HepG2 (cell line): ENCODE results near the gene MBLAC1. TPM values are rescaled to one million over a fixed set of nuclear protein-coding genes. Genes with fewer than 3 reads are reported as not detected.

Experiments
- CBX5 ChIP-seq: sonication (generic); formaldehyde crosslinking; IDR thresholded peaks from 2 replicates; pipeline ENCODE4 v1.4.0; 2020; ENCODE audit warnings: missing genetic modification reagents, borderline replicate concordance
- CTCF ChIP-seq: sonication (generic); formaldehyde crosslinking; IDR thresholded peaks from 2 replicates; pipeline ENCODE4 v1.5.0; 2020; ENCODE audit warnings: mild to moderate bottlenecking, missing genetic modification reagents, moderate library complexity
- ESRRA ChIP-seq: sonication (generic); formaldehyde crosslinking; IDR thresholded peaks from 2 replicates; pipeline ENCODE4 v1.5.1; 2020; ENCODE audit warnings: mild to moderate bottlenecking, low read depth, missing genetic modification reagents
- FOXP1 ChIP-seq, 2 experiments: fragments of 450-650 bp in 1 of 2; IDR thresholded peaks; 2 replicates each; pipeline ENCODE4 v1.6.1; 2017 to 2018; ENCODE audit warnings: antibody characterized with exemption in 1 of 2
- GATAD1 ChIP-seq: IDR thresholded peaks from 2 replicates; pipeline ENCODE4 v1.6.1; 2016; ENCODE audit warnings: missing genetic modification reagents, missing compliant biosample characterization
- IRF2 ChIP-seq: IDR thresholded peaks from 2 replicates; pipeline ENCODE4 v1.6.1; 2018; ENCODE audit warnings: missing genetic modification reagents, missing compliant biosample characterization
- RAD21 ChIP-seq: fragments of 450-650 bp; formaldehyde crosslinking; IDR thresholded peaks from 2 replicates; pipeline ENCODE4 v1.5.0; 2020; ENCODE audit warnings: mild to moderate bottlenecking
- RFXAP ChIP-seq: sonication (generic); formaldehyde crosslinking; IDR thresholded peaks from 2 replicates; pipeline ENCODE4 v1.4.0; 2020; ENCODE audit warnings: missing genetic modification reagents, borderline replicate concordance
- SALL1 ChIP-seq: sonication (generic); formaldehyde crosslinking; IDR thresholded peaks from 2 replicates; pipeline ENCODE4 v1.8.0; 2022; ENCODE audit warnings: mild to moderate bottlenecking, missing genetic modification reagents
- SAP130 ChIP-seq: IDR thresholded peaks from 2 replicates; pipeline ENCODE4 v1.6.1; 2016; ENCODE audit warnings: low read depth
- SP2 ChIP-seq: sonication (generic); formaldehyde crosslinking; IDR thresholded peaks from 2 replicates; pipeline ENCODE4 v1.5.1; 2020; ENCODE audit warnings: mild to moderate bottlenecking, missing genetic modification reagents
- STAG1 ChIP-seq: sonication (generic); formaldehyde crosslinking; IDR thresholded peaks from 2 replicates; pipeline ENCODE4 v1.4.0; 2020; ENCODE audit warnings: missing genetic modification reagents
- TGIF2 ChIP-seq: IDR thresholded peaks from 2 replicates; pipeline ENCODE4 v1.6.1; 2016; ENCODE audit warnings: control low read depth, missing compliant biosample characterization
- THAP11 ChIP-seq: IDR thresholded peaks from 2 replicates; pipeline ENCODE4 v1.6.1; 2016; ENCODE audit warnings: missing biosample characterization, missing genetic modification reagents
- TSC22D2 ChIP-seq: sonication (generic); formaldehyde crosslinking; IDR thresholded peaks from 2 replicates; pipeline ENCODE4 v1.5.1; 2020; ENCODE audit warnings: missing genetic modification reagents, mild to moderate bottlenecking, borderline replicate concordance
- ZNF235 ChIP-seq: sonication (generic); formaldehyde crosslinking; IDR thresholded peaks from 2 replicates; pipeline ENCODE4 v1.8.1; 2023; ENCODE audit warnings: mild to moderate bottlenecking, missing genetic modification reagents, borderline replicate concordance
- ZNF292 ChIP-seq: sonication (generic); formaldehyde crosslinking; IDR thresholded peaks from 2 replicates; pipeline ENCODE4 v1.8.1; 2022; ENCODE audit warnings: mild to moderate bottlenecking, low read depth, missing genetic modification reagents, borderline replicate concordance
- ZNF296 ChIP-seq: sonication (generic); formaldehyde crosslinking; conservative IDR thresholded peaks from 2 replicates; pipeline ENCODE4 v1.5.0; 2020; ENCODE audit warnings: mild to moderate bottlenecking, missing genetic modification reagents
- ZNF326 ChIP-seq: sonication (generic); formaldehyde crosslinking; IDR thresholded peaks from 2 replicates; pipeline ENCODE4 v1.4.0; 2020; ENCODE audit warnings: missing genetic modification reagents, borderline replicate concordance
- ZNF331 ChIP-seq: sonication (generic); formaldehyde crosslinking; IDR thresholded peaks from 2 replicates; pipeline ENCODE4 v1.4.0; 2020; ENCODE audit warnings: missing genetic modification reagents
- ZNF44 ChIP-seq: sonication (generic); formaldehyde crosslinking; IDR thresholded peaks from 2 replicates; pipeline ENCODE4 v1.5.1; 2020; ENCODE audit warnings: mild to moderate bottlenecking, missing genetic modification reagents
- ZNF512 ChIP-seq: sonication (generic); formaldehyde crosslinking; IDR thresholded peaks from 2 replicates; pipeline ENCODE4 v1.4.0; 2020; ENCODE audit warnings: mild to moderate bottlenecking, missing genetic modification reagents
- ZNF556 ChIP-seq: sonication (generic); formaldehyde crosslinking; IDR thresholded peaks from 2 replicates; pipeline ENCODE4 v1.4.0; 2020; ENCODE audit warnings: mild to moderate bottlenecking, missing genetic modification reagents, borderline replicate concordance
- ZNF576 ChIP-seq: sonication (generic); formaldehyde crosslinking; IDR thresholded peaks from 2 replicates; pipeline ENCODE4 v1.4.0; 2020; ENCODE audit warnings: mild to moderate bottlenecking, missing genetic modification reagents
- polyA plus RNA-seq, 8 experiments: library from polyadenylated mRNA; depleted of rRNA in 3 of 8; stranded (reverse) in 7 of 8; unstranded in 1 of 8; fragments of >200 nt; fragmentation: Illumina TruSeq in 4 of 8; extraction: Trizol in 4 of 8; gene quantifications; 2 replicates each; pipeline versions ENCODE4 v1.2.1 to v1.2.3, GENCODE V29; 2011 to 2016; ENCODE audit warnings: low read depth in 4 of 8, missing spikeins in 1 of 8, mixed read lengths in 1 of 8; ENCODE audit not compliant: insufficient read depth in 1 of 8
- total RNA-seq, 5 experiments: library from RNA; depleted of rRNA; stranded (reverse); fragments of >200 nt; fragmentation: Illumina TruSeq; extraction: Trizol; gene quantifications; 2 replicates each; pipeline ENCODE4 v1.2.3, GENCODE V29; 2016; ENCODE audit warnings: low read depth in 1 of 5
- TF ChIP-seq, protein P1 (sequence below): sonication (generic); formaldehyde crosslinking; IDR thresholded peaks from 2 replicates; pipeline ENCODE4 v1.4.0; 2020; ENCODE audit warnings: missing genetic modification reagents

MBLAC1 gene
- total and polyA plus RNA-seq, 2 of the 13 experiments (the other 11 are each of a cell fraction or from before 2014, with no cell fraction given), result 0.79 to 2.1 TPM

DNA sequence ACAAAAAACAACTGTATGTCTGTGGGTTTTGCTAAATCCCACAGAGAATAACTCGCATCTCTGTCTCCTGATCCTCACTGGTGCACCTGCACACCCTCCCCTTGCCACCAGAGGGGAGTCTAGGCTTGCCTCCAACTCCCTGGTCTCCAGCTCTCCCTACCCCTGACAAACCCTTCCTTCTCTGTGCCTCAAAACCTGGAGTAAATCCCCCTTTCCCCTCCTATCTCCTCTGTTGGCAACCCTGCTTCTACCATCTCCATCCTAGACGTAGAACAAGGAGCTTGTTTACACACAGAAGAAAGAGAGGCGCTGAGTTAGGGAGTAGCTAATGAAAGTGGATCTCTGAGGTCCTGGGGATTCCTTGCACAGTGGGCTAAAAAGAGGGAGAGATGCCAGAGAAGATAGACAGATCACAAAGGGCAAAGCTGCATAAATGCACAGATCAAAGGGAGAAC is 6.0 kb downstream of the MBLAC1 start (continued):
- TF ChIP-seq IRF2 (CRISPR knock-in tag) (0 out of 2 replicates have a peak, but pooled peaks have one; percentile 34), GATAD1 (CRISPR knock-in tag) (0 out of 2 replicates have a peak, but pooled peaks have one; percentile 27), ZNF326 (CRISPR knock-in tag) (no peak), ZNF576 (CRISPR knock-in tag) (no peak), TSC22D2 (CRISPR knock-in tag) (0 out of 2 replicates have a peak, but pooled peaks have one; percentile 31), SAP130 (CRISPR knock-in tag) (0 out of 2 replicates have a peak, but pooled peaks have one; percentile 30), ZNF296 (CRISPR knock-in tag) (no peak), ZNF512 (CRISPR knock-in tag) (peak; percentile 81; the same call in 1 of the 2 replicates), ZNF331 (CRISPR knock-in tag) (peak; percentile 48; the same call in 1 of the 2 replicates), STAG1 (CRISPR knock-in tag) (peak; percentile 95), RAD21 (CRISPR knock-in tag) (peak; percentile 82), ZNF235 (CRISPR knock-in tag) (no peak), ESRRA (no peak), ZNF292 (CRISPR knock-in tag) (no peak), ZNF44 (CRISPR knock-in tag) (0 out of 2 replicates have a peak, but pooled peaks have one; percentile 50), SALL1 (CRISPR knock-in tag) (peak; percentile 20; the same call in 1 of the 2 replicates), CBX5 (CRISPR knock-in tag) (no peak), FOXP1 (IDR thresholded peaks at IDR 0.05) (no peak), FOXP1 (CRISPR knock-in tag; IDR thresholded peaks at IDR 0.05) (no peak), TGIF2 (CRISPR knock-in tag) (0 out of 2 replicates have a peak, but pooled peaks have one; percentile 32), SP2 (no peak), ZNF556 (no peak), RFXAP (0 out of 2 replicates have a peak, but pooled peaks have one; percentile 25), CTCF (CRISPR knock-in tag) (peak; percentile 94), THAP11 (CRISPR knock-in tag) (peak; percentile 23; the same call in 1 of the 2 replicates)
- TF ChIP-seq, protein P1, sequence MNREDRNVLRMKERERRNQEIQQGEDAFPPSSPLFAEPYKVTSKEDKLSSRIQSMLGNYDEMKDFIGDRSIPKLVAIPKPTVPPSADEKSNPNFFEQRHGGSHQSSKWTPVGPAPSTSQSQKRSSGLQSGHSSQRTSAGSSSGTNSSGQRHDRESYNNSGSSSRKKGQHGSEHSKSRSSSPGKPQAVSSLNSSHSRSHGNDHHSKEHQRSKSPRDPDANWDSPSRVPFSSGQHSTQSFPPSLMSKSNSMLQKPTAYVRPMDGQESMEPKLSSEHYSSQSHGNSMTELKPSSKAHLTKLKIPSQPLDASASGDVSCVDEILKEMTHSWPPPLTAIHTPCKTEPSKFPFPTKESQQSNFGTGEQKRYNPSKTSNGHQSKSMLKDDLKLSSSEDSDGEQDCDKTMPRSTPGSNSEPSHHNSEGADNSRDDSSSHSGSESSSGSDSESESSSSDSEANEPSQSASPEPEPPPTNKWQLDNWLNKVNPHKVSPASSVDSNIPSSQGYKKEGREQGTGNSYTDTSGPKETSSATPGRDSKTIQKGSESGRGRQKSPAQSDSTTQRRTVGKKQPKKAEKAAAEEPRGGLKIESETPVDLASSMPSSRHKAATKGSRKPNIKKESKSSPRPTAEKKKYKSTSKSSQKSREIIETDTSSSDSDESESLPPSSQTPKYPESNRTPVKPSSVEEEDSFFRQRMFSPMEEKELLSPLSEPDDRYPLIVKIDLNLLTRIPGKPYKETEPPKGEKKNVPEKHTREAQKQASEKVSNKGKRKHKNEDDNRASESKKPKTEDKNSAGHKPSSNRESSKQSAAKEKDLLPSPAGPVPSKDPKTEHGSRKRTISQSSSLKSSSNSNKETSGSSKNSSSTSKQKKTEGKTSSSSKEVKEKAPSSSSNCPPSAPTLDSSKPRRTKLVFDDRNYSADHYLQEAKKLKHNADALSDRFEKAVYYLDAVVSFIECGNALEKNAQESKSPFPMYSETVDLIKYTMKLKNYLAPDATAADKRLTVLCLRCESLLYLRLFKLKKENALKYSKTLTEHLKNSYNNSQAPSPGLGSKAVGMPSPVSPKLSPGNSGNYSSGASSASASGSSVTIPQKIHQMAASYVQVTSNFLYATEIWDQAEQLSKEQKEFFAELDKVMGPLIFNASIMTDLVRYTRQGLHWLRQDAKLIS (CRISPR knock-in tag), result no peak
